Panc1 (cell line): ENCODE results near the gene KLHDC10. TPM values are rescaled to one million over a fixed set of nuclear protein-coding genes. Genes with fewer than 3 reads are reported as not detected.

Experiments used
- ATAC-seq: fragments of 200-7000 bp; cut with Tn5 transposase; 2 replicates; pipeline ENCODE4 v1.9.1; 2020; ENCODE audit warnings: mild to moderate bottlenecking, moderate library complexity
- BruUV-seq: library from RNA; stranded (reverse); fragments of 400-500 nt; replicated peaks from 2 replicates; lab custom pipeline; 2021; lab: Mats Ljungman, UMichigan
- CTCF ChIA-PET: fragments of 300-600 bp; sonication (Branson Sonifier 250); formaldehyde crosslinking; loops from one replicate; lab custom pipeline; 2022; ENCODE audit warnings: antibody characterized with exemption; lab: Charles Lee
- POLR2A ChIA-PET: fragments of 300-600 bp; sonication (Branson Sonifier 250); formaldehyde crosslinking; loops from one replicate; lab custom pipeline; 2022; ENCODE audit warnings: antibody characterized with exemption; lab: Charles Lee
- DNase-seq: peaks from one replicate; pipeline ENCODE4 v3.0.0-alpha.2; 2010; ENCODE audit warnings: low read depth, low spot score
- H3K27ac ChIP-seq: 2 replicates; pipeline ENCODE4 v1.5.1; 2011; ENCODE audit warnings: mild to moderate bottlenecking, low read length, inconsistent platforms
- H3K27me3 ChIP-seq: fragments of 200-500 bp; sonication (Bioruptor generic); 2 replicates; pipeline ENCODE4 v1.6.0; 2014; ENCODE audit warnings: low read length, inconsistent platforms; ENCODE audit not compliant: control insufficient read depth, insufficient read depth
- H3K36me3 ChIP-seq: fragments of 200-500 bp; sonication (Bioruptor generic); 2 replicates; pipeline ENCODE4 v1.5.1; 2014; ENCODE audit warnings: inconsistent platforms, mild to moderate bottlenecking, low read length, moderate library complexity; ENCODE audit not compliant: control insufficient read depth, insufficient read depth
- H3K4me1 ChIP-seq: 2 replicates; pipeline ENCODE4 v1.5.1; 2011; ENCODE audit warnings: inconsistent platforms, mild to moderate bottlenecking, low read length, moderate library complexity; ENCODE audit not compliant: control insufficient read depth, insufficient read depth
- H3K4me3 ChIP-seq, 2 experiments: 2 replicates each; pipeline ENCODE4 v1.5.1; 2011 to 2012; ENCODE audit warnings: low read depth in 2 of 2, low read length in 2 of 2, mild to moderate bottlenecking in 2 of 2, inconsistent platforms in 1 of 2, moderate library complexity in 1 of 2
- H3K9me3 ChIP-seq: fragments of 200-500 bp; sonication (Bioruptor generic); 2 replicates; pipeline ENCODE4 v1.5.1; 2014; ENCODE audit warnings: low read depth, mild to moderate bottlenecking, inconsistent platforms, low read length, moderate library complexity; ENCODE audit not compliant: control insufficient read depth, insufficient read depth
- CTCF ChIP-seq: fragments of 450-650 bp; IDR thresholded peaks from 2 replicates; pipeline ENCODE4 v1.5.1; 2017; ENCODE audit warnings: mild to moderate bottlenecking
- POLR2AphosphoS5 ChIP-seq: IDR thresholded peaks from 2 replicates; pipeline ENCODE4 v1.6.1; 2012; ENCODE audit warnings: mild to moderate bottlenecking, low read depth, low read length, moderate library complexity
- REST ChIP-seq, 2 experiments: IDR thresholded peaks; 2 replicates each; pipeline ENCODE4 v1.6.1; 2011 to 2012; ENCODE audit warnings: low read depth in 2 of 2, control low read depth in 1 of 2, low read length in 1 of 2, mild to moderate bottlenecking in 1 of 2, moderate library complexity in 1 of 2; ENCODE audit not compliant: insufficient read depth in 1 of 2
- SIN3A ChIP-seq: IDR thresholded peaks from 2 replicates; pipeline ENCODE4 v1.6.1; 2012; ENCODE audit warnings: low read depth, mild to moderate bottlenecking, low read length, moderate library complexity, borderline replicate concordance; ENCODE audit not compliant: insufficient read depth
- TCF7L2 ChIP-seq: IDR thresholded peaks from 2 replicates; pipeline ENCODE4 v1.6.1; 2011; ENCODE audit warnings: mild to moderate bottlenecking, low read depth, low read length, inconsistent platforms
- in situ Hi-C: cut with HindIII; loops from 2 replicates; pipeline ENCODE4 v1.10.0; 2016; ENCODE audit warnings: low sequenced_read_pairs, low pct_unique_long_range_greater_than_20kb
- intact Hi-C: fragments of 100-400 bp; cut with micrococcal nuclease; formaldehyde crosslinking; loops from one replicate; pipeline ENCODE4 v1.10.0; 2022; ENCODE audit not compliant: unreplicated experiment
- total RNA-seq: library from RNA; stranded (reverse); gene quantifications from one replicate; pipeline ENCODE4 v1.2.1, GENCODE V29; 2021; ENCODE audit not compliant: unreplicated experiment

The KLHDC10 gene
- total RNA-seq, 1 experiment from 2014 or later: 26.7 TPM

GRCh38 chr7:130162196-130162595 lies 91.9 kb downstream of the KLHDC10 start:
- Histone ChIP-seq H3K4me1 (no peaks in the 10 kb centered on the region), H3K4me3 (no peak overlapping the region), H3K27ac (no peak overlapping the region), H3K9me3 (no peaks in the 10 kb centered on the region), H3K27me3 (no peaks in the 10 kb centered on the region), H3K36me3 (peaks cover 17% of the 10 kb centered on the region)
- ChIA-PET CTCF (no interaction called here), POLR2A (no interaction called here)
- TF ChIP-seq TCF7L2: no peak
- TF ChIP-seq POLR2AphosphoS5: no peak
- no peak for TF ChIP-seq REST (IDR thresholded peaks at IDR 0.05; ENCODE audit: insufficient read depth in 1 of 2, low read depth in 2 of 2, low read length in 1 of 2)
- no peak for TF ChIP-seq CTCF
- ATAC-seq: no peak
- BruUV-seq: no TSS peak
- in situ Hi-C loops: no loop called here
- intact Hi-C loops: no loop called here
- no peak for DNase-seq

GRCh38 chr7:130174237-130174959 lies 104.1 kb downstream of the KLHDC10 start:
- Histone ChIP-seq H3K27ac (no peak overlapping the region), H3K4me3 (no peak overlapping the region), H3K4me1 (no peaks in the 10 kb centered on the region), H3K9me3 (no peaks in the 10 kb centered on the region), H3K36me3 (peaks cover 25% of the 10 kb centered on the region), H3K27me3 (no peaks in the 10 kb centered on the region)
- BruUV-seq: no TSS peak
- ATAC-seq (no peak), DNase-seq (no peak)
- POLR2A ChIA-PET: no interaction called here
- TF ChIP-seq CTCF (no peak), REST (IDR thresholded peaks at IDR 0.05; ENCODE audit: insufficient read depth in 1 of 2, low read depth in 2 of 2, low read length in 1 of 2) (no peak), TCF7L2 (no peak), SIN3A (no peak), POLR2AphosphoS5 (no peak)
- in situ Hi-C loops (no loop called here), intact Hi-C loops (no loop called here)
- CTCF ChIA-PET: no interaction called here
